B cell (primary cell): Measurements from ENCODE around the gene SNX22. TPM values are rescaled to one million over a fixed set of nuclear protein-coding genes. Genes with fewer than 3 reads are reported as not detected.

Source experiments
- ATAC-seq: fragments of 200-7000 bp; cut with Tn5 transposase; one replicate; pipeline ENCODE4 v1.10.0; 2021; ENCODE audit warnings: low read depth, mild to moderate bottlenecking, moderate number of reproducible peaks, moderate library complexity
- CTCF ChIA-PET: fragments of 350-600 bp; sonication (Branson Sonifier 250); formaldehyde crosslinking; loops from one replicate; lab custom pipeline; 2021; ENCODE audit warnings: antibody characterized with exemption, inconsistent platforms; lab: Charles Lee
- POLR2A ChIA-PET: fragments of 350-600 bp; sonication (Branson Sonifier 250); formaldehyde crosslinking; loops from one replicate; lab custom pipeline; 2021; ENCODE audit warnings: antibody characterized with exemption; lab: Charles Lee
- DNase-seq: peaks from one replicate; pipeline ENCODE4 v3.0.0; 2013
- H2AFZ ChIP-seq: 2 replicates; pipeline ENCODE4 v1.6.1; 2012; ENCODE audit warnings: mild to moderate bottlenecking, low read depth, low read length; ENCODE audit not compliant: insufficient read depth, poor library complexity, severe bottlenecking
- H3K27ac ChIP-seq, 2 donors: 1 replicate in 1 of 2; 2 replicates in 1 of 2; pipeline ENCODE4 v1.5.1; 2012 to 2013; ENCODE audit warnings: low read length in 2 of 2, mild to moderate bottlenecking in 2 of 2, moderate library complexity in 1 of 2
- H3K27me3 ChIP-seq, 4 experiments: fragments of 200-600 bp in 1 of 4; sonication (generic) in 1 of 4; replicated peaks in 1 of 4; 1 replicate in 2 of 4; 2 replicates in 2 of 4; pipeline versions ENCODE4 v1.6.1 to v1.7.0; 2013 to 2016; ENCODE audit warnings: low read length in 3 of 4, mild to moderate bottlenecking in 2 of 4, mixed read lengths in 1 of 4, moderate library complexity in 1 of 4; ENCODE audit not compliant: insufficient read depth in 4 of 4, control insufficient read depth in 3 of 4; ENCODE audit errors: control extremely low read depth in 1 of 4
- H3K36me3 ChIP-seq, 2 experiments: replicated peaks in 1 of 2; 1 replicate in 1 of 2; 2 replicates in 1 of 2; pipeline versions ENCODE4 v1.6.1 to v1.7.1; 2013; ENCODE audit warnings: low read length in 1 of 2; ENCODE audit not compliant: insufficient read depth in 2 of 2, control insufficient read depth in 1 of 2; ENCODE audit errors: control extremely low read depth in 1 of 2, extremely low read depth in 1 of 2
- H3K4me1 ChIP-seq, 2 donors: fragments of 200-600 bp in 1 of 2; sonication (generic) in 1 of 2; 1 replicate in 1 of 2; 2 replicates in 1 of 2; pipeline versions ENCODE4 v1.5.1 to v1.6.1; 2013 to 2017; ENCODE audit warnings: low read length in 2 of 2; ENCODE audit not compliant: control insufficient read depth in 2 of 2, insufficient read depth in 2 of 2
- H3K4me2 ChIP-seq: replicated peaks from 2 replicates; pipeline ENCODE3; 2012; ENCODE audit warnings: mild to moderate bottlenecking, low read depth, low read length; ENCODE audit not compliant: poor library complexity, severe bottlenecking
- H3K4me3 ChIP-seq, 5 experiments: fragments of 200-600 bp in 1 of 5; sonication (generic) in 1 of 5; 1 replicate in 3 of 5; 2 replicates in 2 of 5; pipeline versions ENCODE4 v1.5.1 to v1.7.0; 2011 to 2016; ENCODE audit warnings: low read length in 4 of 5, mild to moderate bottlenecking in 4 of 5, low read depth in 2 of 5, control low read depth in 1 of 5, moderate library complexity in 1 of 5; ENCODE audit not compliant: insufficient read depth in 1 of 5; ENCODE audit errors: control extremely low read depth in 1 of 5, extremely low read depth in 1 of 5
- H3K79me2 ChIP-seq: fragments of 200-600 bp; sonication (generic); one replicate; pipeline ENCODE4 v1.6.0; 2016; ENCODE audit warnings: low read length; ENCODE audit not compliant: control insufficient read depth, insufficient read depth
- H3K9ac ChIP-seq: fragments of 200-600 bp; sonication (generic); 2 replicates; pipeline ENCODE4 v1.6.1; 2017; ENCODE audit warnings: mild to moderate bottlenecking, low read length, moderate library complexity
- H3K9me3 ChIP-seq, 3 donors: one replicate each; pipeline versions ENCODE4 v1.6.1 to v1.7.1; 2013; ENCODE audit warnings: low read length in 2 of 3; ENCODE audit not compliant: control insufficient read depth in 2 of 3, insufficient read depth in 1 of 3; ENCODE audit errors: control extremely low read depth in 1 of 3
- H4K20me1 ChIP-seq: 2 replicates; pipeline ENCODE4 v1.6.0; 2012; ENCODE audit warnings: mild to moderate bottlenecking, low read length; ENCODE audit not compliant: insufficient read depth, control insufficient read depth, poor library complexity, severe bottlenecking
- H3K27ac Mint-ChIP-seq: one replicate; pipeline ENCODE4 v1.8.0; 2021; ENCODE audit warnings: mixed read lengths
- H3K27me3 Mint-ChIP-seq: one replicate; pipeline ENCODE4 v1.8.0; 2021; ENCODE audit warnings: mixed read lengths
- H3K4me1 Mint-ChIP-seq: one replicate; pipeline ENCODE4 v1.8.0; 2021; ENCODE audit warnings: mixed read lengths
- H3K4me3 Mint-ChIP-seq: one replicate; pipeline ENCODE4 v1.8.0; 2021; ENCODE audit warnings: mixed read lengths
- H3K9me3 Mint-ChIP-seq: one replicate; pipeline ENCODE4 v1.8.0; 2022; ENCODE audit warnings: mixed read lengths; ENCODE audit not compliant: insufficient read depth
- CTCF ChIP-seq: fragments of 200-600 bp; IDR thresholded peaks from one replicate; pipeline ENCODE4 v1.8.0; 2022; ENCODE audit warnings: antibody characterized with exemption, mild to moderate bottlenecking
- EZH2 ChIP-seq: IDR thresholded peaks from 2 replicates; pipeline ENCODE4 v1.6.1; 2012; ENCODE audit warnings: borderline replicate concordance, low read depth, mild to moderate bottlenecking, moderate library complexity, low read length; ENCODE audit not compliant: insufficient read depth, poor library complexity, severe bottlenecking
- WGBS: methylation state at CpG from one replicate; pipeline ENCODE4 v1.1.5; 2013; ENCODE audit warnings: missing lambda C conversion rate; ENCODE audit not compliant: insufficient coverage; 5-methylcytosine and 5-hydroxymethylcytosine counted together
- intact Hi-C: fragments of 100-400 bp; cut with micrococcal nuclease; formaldehyde crosslinking; loops from one replicate; pipeline ENCODE4 v1.10.0; 2022
- polyA plus RNA-seq: library from polyadenylated mRNA; depleted of rRNA; stranded (reverse); fragments of >200 nt; gene quantifications from 2 replicates; pipeline ENCODE4 v1.2.3, GENCODE V29; 2012
- total RNA-seq, 2 donors: library from RNA; stranded (reverse); fragments of 120-200 nt in 1 of 2; gene quantifications; 1 replicate in 1 of 2; 2 replicates in 1 of 2; pipeline versions ENCODE4 v1.2.3 to v1.2.4, GENCODE V29; 2013 to 2022

SNX22 gene
- total and polyA plus RNA-seq, 2 donors (not counting 1 experiment from before 2014, with no cell fraction given) = 44.9 to 305 TPM

GRCh38 chr15:64155802-64156651 is 4.5 kb downstream of the SNX22 start:
- peaks cover 71% of the 10 kb centered on the region for H3K4me1 Mint-ChIP-seq
- peaks cover 77% of the 10 kb centered on the region for H3K79me2 ChIP-seq
- H3K36me3 ChIP-seq = peaks cover 8 to 69% of the 10 kb centered on the region in 2 experiments
- ChIA-PET POLR2A (interaction anchor here (1.6 kb wide), 1 partner anchor 8 kb away, joined by 6 read pairs; no protein-coding TSS in a partner anchor), CTCF (interaction anchor here (1.8 to 4.7 kb wide), 3 partner anchors 9 to 88 kb away, joined by 4 to 62 read pairs (median 6); no protein-coding TSS in a partner anchor)
- H3K27ac ChIP-seq = no peak overlapping the region
- no peak overlapping the region for H3K4me3 Mint-ChIP-seq
- H2AFZ ChIP-seq = no peak overlapping the region
- H3K9ac ChIP-seq = no peak overlapping the region
- no peaks in the 10 kb centered on the region for H3K27me3 Mint-ChIP-seq
- ATAC-seq (no peak), DNase-seq (no peak)
- intact Hi-C loops = no loop called here
- H4K20me1 ChIP-seq = peaks cover 87% of the 10 kb centered on the region
- no peak overlapping the region for H3K4me2 ChIP-seq
- H3K9me3 ChIP-seq = no peaks in the 10 kb centered on the region
- no peak overlapping the region for H3K4me3 ChIP-seq
- H3K9me3 Mint-ChIP-seq = no peaks in the 10 kb centered on the region
- TF ChIP-seq EZH2 (no peak), CTCF (no peak)
- H3K4me1 ChIP-seq = peaks cover 30 to 68% of the 10 kb centered on the region in 2 donors
- 90% methylated on average over 10 of the region's 15 CpGs for WGBS
- H3K27me3 ChIP-seq = no peaks in the 10 kb centered on the region
- H3K27ac Mint-ChIP-seq = peak overlapping the region; percentile 3
